HepG2 (cell line): Measurements from ENCODE around the gene GNG4. TPM values are rescaled to one million over a fixed set of nuclear protein-coding genes. Genes with fewer than 3 reads are reported as not detected.

Experiments
- AGO2 ChIP-seq: fragments of 200-400 bp; formaldehyde crosslinking; optimal IDR thresholded peaks from 2 replicates; pipeline ENCODE3; 2017; ENCODE audit warnings: mild to moderate bottlenecking, low read depth, low read length, moderate library complexity
- DMAP1 ChIP-seq: IDR thresholded peaks from 2 replicates; pipeline ENCODE4 v1.6.1; 2016
- FOXA1 ChIP-seq, 2 experiments: fragments of 450-650 bp in 1 of 2; sonication (generic) in 1 of 2; formaldehyde crosslinking in 1 of 2; IDR thresholded peaks; 2 replicates each; pipeline versions ENCODE4 v1.4.0 to v1.6.1; 2016 to 2020; ENCODE audit warnings: missing genetic modification reagents in 1 of 2
- NFE2L1 ChIP-seq: sonication (generic); formaldehyde crosslinking; IDR thresholded peaks from 2 replicates; pipeline ENCODE4 v1.4.0; 2020; ENCODE audit warnings: missing genetic modification reagents, mild to moderate bottlenecking, borderline replicate concordance
- NFKB2 ChIP-seq: sonication (generic); formaldehyde crosslinking; IDR thresholded peaks from 2 replicates; pipeline ENCODE4 v1.4.0; 2020; ENCODE audit warnings: missing genetic modification reagents, borderline replicate concordance
- RBAK ChIP-seq: sonication (generic); formaldehyde crosslinking; IDR thresholded peaks from 2 replicates; pipeline ENCODE4 v1.5.1; 2020; ENCODE audit warnings: mild to moderate bottlenecking, missing genetic modification reagents
- SNAI1 ChIP-seq: sonication (generic); formaldehyde crosslinking; IDR thresholded peaks from 2 replicates; pipeline ENCODE4 v1.5.0; 2020; ENCODE audit warnings: mild to moderate bottlenecking, missing genetic modification reagents, borderline replicate concordance
- SOX13 ChIP-seq, 3 experiments: fragments of 450-650 bp in 1 of 3; sonication (generic) in 1 of 3; formaldehyde crosslinking in 1 of 3; IDR thresholded peaks in 2 of 3; conservative IDR thresholded peaks in 1 of 3; 2 replicates each; pipeline versions ENCODE4 v1.5.0 to v1.6.1; 2016 to 2020; ENCODE audit warnings: antibody characterized with exemption in 1 of 3, mild to moderate bottlenecking in 1 of 3, missing compliant biosample characterization in 1 of 3, missing genetic modification reagents in 1 of 3, moderate library complexity in 1 of 3
- ZFP82 ChIP-seq: sonication (generic); formaldehyde crosslinking; IDR thresholded peaks from 2 replicates; pipeline ENCODE4 v1.5.1; 2020; ENCODE audit warnings: mild to moderate bottlenecking, missing genetic modification reagents, borderline replicate concordance
- ZNF121 ChIP-seq: sonication (generic); formaldehyde crosslinking; IDR thresholded peaks from 2 replicates; pipeline ENCODE4 v1.5.0; 2020; ENCODE audit warnings: mild to moderate bottlenecking, missing genetic modification reagents
- ZNF589 ChIP-seq: sonication (generic); formaldehyde crosslinking; conservative IDR thresholded peaks from 2 replicates; pipeline ENCODE4 v1.8.0; 2022; ENCODE audit warnings: mild to moderate bottlenecking, moderate library complexity, missing genetic modification reagents
- polyA plus RNA-seq, 8 experiments: library from polyadenylated mRNA; depleted of rRNA in 3 of 8; stranded (reverse) in 7 of 8; unstranded in 1 of 8; fragments of >200 nt; fragmentation: Illumina TruSeq in 4 of 8; extraction: Trizol in 4 of 8; gene quantifications; 2 replicates each; pipeline versions ENCODE4 v1.2.1 to v1.2.3, GENCODE V29; 2011 to 2016; ENCODE audit warnings: low read depth in 4 of 8, missing spikeins in 1 of 8, mixed read lengths in 1 of 8; ENCODE audit not compliant: insufficient read depth in 1 of 8
- total RNA-seq, 5 experiments: library from RNA; depleted of rRNA; stranded (reverse); fragments of >200 nt; fragmentation: Illumina TruSeq; extraction: Trizol; gene quantifications; 2 replicates each; pipeline ENCODE4 v1.2.3, GENCODE V29; 2016; ENCODE audit warnings: low read depth in 1 of 5
- TF ChIP-seq, protein P1 (sequence below): sonication (generic); formaldehyde crosslinking; IDR thresholded peaks from 2 replicates; pipeline ENCODE4 v1.4.0; 2020; ENCODE audit warnings: mild to moderate bottlenecking, missing genetic modification reagents
- TF ChIP-seq, protein P2 (sequence below): sonication (generic); formaldehyde crosslinking; conservative IDR thresholded peaks from 2 replicates; pipeline ENCODE4 v1.4.0; 2020; ENCODE audit warnings: missing genetic modification reagents
- TF ChIP-seq, protein P3 (sequence below): sonication (generic); formaldehyde crosslinking; IDR thresholded peaks from 2 replicates; pipeline ENCODE4 v1.4.0; 2020; ENCODE audit warnings: missing genetic modification reagents
- TF ChIP-seq, protein P4 (sequence below): sonication (generic); formaldehyde crosslinking; IDR thresholded peaks from 2 replicates; pipeline ENCODE4 v1.4.0; 2020; ENCODE audit warnings: missing genetic modification reagents

GNG4 gene
- total and polyA plus RNA-seq, 2 of the 13 experiments (the other 11 are each of a cell fraction or from before 2014, with no cell fraction given) = 27.1 to 69.5 TPM

DNA sequence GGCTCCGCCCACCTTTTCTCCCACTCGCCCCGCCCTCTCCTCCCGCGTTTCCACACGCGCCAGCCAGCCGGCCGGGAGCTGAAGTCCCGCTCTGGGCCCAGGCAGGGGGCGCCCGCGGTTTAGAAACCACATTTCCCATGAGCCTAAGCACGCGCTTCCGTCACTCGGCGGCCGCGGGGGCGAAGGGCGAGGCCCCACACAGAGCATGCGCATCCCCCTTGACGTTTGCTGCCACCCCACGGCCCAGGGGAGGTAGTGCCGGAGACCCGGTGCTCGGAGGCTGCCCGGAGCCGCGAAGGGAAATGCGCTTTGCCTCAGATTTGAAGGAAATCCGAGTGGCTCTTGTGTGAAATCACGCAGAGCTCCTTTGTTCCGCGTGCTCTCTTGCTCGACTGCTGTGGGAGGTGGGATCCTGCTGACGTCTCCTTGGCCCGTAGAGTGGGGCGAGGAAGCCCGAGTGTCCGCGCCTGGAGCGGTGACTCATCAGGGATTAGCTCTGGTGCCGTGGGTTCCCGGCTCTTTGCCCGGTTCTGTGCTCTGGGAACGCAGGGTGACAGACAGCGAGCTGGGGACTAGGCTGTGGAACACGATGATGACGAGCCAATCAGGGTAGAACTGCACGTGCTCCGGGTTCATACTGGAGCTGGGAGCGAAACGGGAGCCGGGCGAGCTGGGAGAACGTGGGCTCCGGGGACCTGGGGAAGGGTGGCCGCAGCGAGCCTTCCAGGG is 144.9 kb downstream of the GNG4 start (continued):
- TF ChIP-seq, protein P1, sequence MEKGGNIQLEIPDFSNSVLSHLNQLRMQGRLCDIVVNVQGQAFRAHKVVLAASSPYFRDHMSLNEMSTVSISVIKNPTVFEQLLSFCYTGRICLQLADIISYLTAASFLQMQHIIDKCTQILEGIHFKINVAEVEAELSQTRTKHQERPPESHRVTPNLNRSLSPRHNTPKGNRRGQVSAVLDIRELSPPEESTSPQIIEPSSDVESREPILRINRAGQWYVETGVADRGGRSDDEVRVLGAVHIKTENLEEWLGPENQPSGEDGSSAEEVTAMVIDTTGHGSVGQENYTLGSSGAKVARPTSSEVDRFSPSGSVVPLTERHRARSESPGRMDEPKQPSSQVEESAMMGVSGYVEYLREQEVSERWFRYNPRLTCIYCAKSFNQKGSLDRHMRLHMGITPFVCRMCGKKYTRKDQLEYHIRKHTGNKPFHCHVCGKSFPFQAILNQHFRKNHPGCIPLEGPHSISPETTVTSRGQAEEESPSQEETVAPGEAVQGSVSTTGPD (CRISPR knock-in tag) = no peak
- no peak for TF ChIP-seq SOX13 (IDR thresholded peaks at IDR 0.05)
- peak in 1 of 2 experiments; percentile 58; a peak in 2 of 4 replicates for TF ChIP-seq SOX13 (CRISPR knock-in tag; conservative IDR thresholded peaks at IDR 0.05 in 1 of 2, IDR thresholded peaks at IDR 0.05 in 1 of 2)
- TF ChIP-seq, protein P2, sequence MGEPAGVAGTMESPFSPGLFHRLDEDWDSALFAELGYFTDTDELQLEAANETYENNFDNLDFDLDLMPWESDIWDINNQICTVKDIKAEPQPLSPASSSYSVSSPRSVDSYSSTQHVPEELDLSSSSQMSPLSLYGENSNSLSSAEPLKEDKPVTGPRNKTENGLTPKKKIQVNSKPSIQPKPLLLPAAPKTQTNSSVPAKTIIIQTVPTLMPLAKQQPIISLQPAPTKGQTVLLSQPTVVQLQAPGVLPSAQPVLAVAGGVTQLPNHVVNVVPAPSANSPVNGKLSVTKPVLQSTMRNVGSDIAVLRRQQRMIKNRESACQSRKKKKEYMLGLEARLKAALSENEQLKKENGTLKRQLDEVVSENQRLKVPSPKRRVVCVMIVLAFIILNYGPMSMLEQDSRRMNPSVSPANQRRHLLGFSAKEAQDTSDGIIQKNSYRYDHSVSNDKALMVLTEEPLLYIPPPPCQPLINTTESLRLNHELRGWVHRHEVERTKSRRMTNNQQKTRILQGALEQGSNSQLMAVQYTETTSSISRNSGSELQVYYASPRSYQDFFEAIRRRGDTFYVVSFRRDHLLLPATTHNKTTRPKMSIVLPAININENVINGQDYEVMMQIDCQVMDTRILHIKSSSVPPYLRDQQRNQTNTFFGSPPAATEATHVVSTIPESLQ (CRISPR knock-in tag) = 0 out of 2 replicates have a peak, but pooled peaks have one; percentile 41
- TF ChIP-seq, protein P3, sequence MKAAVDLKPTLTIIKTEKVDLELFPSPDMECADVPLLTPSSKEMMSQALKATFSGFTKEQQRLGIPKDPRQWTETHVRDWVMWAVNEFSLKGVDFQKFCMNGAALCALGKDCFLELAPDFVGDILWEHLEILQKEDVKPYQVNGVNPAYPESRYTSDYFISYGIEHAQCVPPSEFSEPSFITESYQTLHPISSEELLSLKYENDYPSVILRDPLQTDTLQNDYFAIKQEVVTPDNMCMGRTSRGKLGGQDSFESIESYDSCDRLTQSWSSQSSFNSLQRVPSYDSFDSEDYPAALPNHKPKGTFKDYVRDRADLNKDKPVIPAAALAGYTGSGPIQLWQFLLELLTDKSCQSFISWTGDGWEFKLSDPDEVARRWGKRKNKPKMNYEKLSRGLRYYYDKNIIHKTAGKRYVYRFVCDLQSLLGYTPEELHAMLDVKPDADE (CRISPR knock-in tag) = no peak
- peak; percentile 91 for TF ChIP-seq DMAP1 (CRISPR knock-in tag)
- TF ChIP-seq AGO2 = no peak
- TF ChIP-seq NFE2L1 (CRISPR knock-in tag) = peak; percentile 95; the same call in 1 of the 2 replicates
- TF ChIP-seq, protein P4, sequence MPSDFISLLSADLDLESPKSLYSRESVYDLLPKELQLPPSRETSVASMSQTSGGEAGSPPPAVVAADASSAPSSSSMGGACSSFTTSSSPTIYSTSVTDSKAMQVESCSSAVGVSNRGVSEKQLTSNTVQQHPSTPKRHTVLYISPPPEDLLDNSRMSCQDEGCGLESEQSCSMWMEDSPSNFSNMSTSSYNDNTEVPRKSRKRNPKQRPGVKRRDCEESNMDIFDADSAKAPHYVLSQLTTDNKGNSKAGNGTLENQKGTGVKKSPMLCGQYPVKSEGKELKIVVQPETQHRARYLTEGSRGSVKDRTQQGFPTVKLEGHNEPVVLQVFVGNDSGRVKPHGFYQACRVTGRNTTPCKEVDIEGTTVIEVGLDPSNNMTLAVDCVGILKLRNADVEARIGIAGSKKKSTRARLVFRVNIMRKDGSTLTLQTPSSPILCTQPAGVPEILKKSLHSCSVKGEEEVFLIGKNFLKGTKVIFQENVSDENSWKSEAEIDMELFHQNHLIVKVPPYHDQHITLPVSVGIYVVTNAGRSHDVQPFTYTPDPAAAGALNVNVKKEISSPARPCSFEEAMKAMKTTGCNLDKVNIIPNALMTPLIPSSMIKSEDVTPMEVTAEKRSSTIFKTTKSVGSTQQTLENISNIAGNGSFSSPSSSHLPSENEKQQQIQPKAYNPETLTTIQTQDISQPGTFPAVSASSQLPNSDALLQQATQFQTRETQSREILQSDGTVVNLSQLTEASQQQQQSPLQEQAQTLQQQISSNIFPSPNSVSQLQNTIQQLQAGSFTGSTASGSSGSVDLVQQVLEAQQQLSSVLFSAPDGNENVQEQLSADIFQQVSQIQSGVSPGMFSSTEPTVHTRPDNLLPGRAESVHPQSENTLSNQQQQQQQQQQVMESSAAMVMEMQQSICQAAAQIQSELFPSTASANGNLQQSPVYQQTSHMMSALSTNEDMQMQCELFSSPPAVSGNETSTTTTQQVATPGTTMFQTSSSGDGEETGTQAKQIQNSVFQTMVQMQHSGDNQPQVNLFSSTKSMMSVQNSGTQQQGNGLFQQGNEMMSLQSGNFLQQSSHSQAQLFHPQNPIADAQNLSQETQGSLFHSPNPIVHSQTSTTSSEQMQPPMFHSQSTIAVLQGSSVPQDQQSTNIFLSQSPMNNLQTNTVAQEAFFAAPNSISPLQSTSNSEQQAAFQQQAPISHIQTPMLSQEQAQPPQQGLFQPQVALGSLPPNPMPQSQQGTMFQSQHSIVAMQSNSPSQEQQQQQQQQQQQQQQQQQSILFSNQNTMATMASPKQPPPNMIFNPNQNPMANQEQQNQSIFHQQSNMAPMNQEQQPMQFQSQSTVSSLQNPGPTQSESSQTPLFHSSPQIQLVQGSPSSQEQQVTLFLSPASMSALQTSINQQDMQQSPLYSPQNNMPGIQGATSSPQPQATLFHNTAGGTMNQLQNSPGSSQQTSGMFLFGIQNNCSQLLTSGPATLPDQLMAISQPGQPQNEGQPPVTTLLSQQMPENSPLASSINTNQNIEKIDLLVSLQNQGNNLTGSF (CRISPR knock-in tag) = no peak
- no peak; the same call in 1 of the 2 replicates for TF ChIP-seq ZFP82 (CRISPR knock-in tag)
- peak; percentile 1 for TF ChIP-seq ZNF589
- peak; percentile 93; the same call in 1 of the 2 replicates for TF ChIP-seq SNAI1 (CRISPR knock-in tag)
- peak; percentile 64; the same call in 1 of the 2 replicates for TF ChIP-seq NFKB2 (CRISPR knock-in tag)
- TF ChIP-seq RBAK (CRISPR knock-in tag) = no peak
- TF ChIP-seq FOXA1 (IDR thresholded peaks at IDR 0.05) = no peak
- peak; percentile 12; the same call in 1 of the 2 replicates for TF ChIP-seq FOXA1 (CRISPR knock-in tag; IDR thresholded peaks at IDR 0.05)
- 0 out of 2 replicates have a peak, but pooled peaks have one; percentile 13 for TF ChIP-seq ZNF121 (CRISPR knock-in tag)
